Activated CD8-positive, alpha-beta memory T cell treated with anti-CD3 and anti-CD28 coated beads, Interleukin-2, amount 50 U/mL, for 4 hours (primary cell): ENCODE measurements around the gene CCNL2.
A peak's percentile ranks its signal among the peaks of the same experiment; 100 is the strongest.
"Not testable (repeated sequence)": the region's sequence is repeated elsewhere in the genome, so short reads cannot be mapped to it uniquely, and the experiment has no call there.

Experiments
- DNase-seq: peaks from one replicate; pipeline ENCODE4 v3.0.0-alpha.2; 2020

The CCNL2 gene

GRCh38 chr1:1371746-1372711 lies 27.1 kb downstream of the CCNL2 start:
- DNase-seq = peak; percentile 80

- peak; percentile 50 for DNase-seq
Observed at GRCh38 chr1:1371364-1371745, 27.8 kb downstream of the CCNL2 start.

- DNase-seq = no peak
Observed at GRCh38 chr1:1370771-1371300, 28.3 kb downstream of the CCNL2 start.

GRCh38 chr1:1370094-1370493 lies 29.0 kb downstream of the CCNL2 start:
- not testable (repeated sequence) for DNase-seq

GRCh38 chr1:1367315-1367714 lies 31.8 kb downstream of the CCNL2 start:
- no peak for DNase-seq

GRCh38 chr1:1366699-1367066 lies 32.5 kb downstream of the CCNL2 start:
- no peak for DNase-seq

- DNase-seq = no peak
Observed at GRCh38 chr1:1365875-1366698, 33.0 kb downstream of the CCNL2 start.

GRCh38 chr1:1364266-1364665 lies 34.9 kb downstream of the CCNL2 start:
- DNase-seq = no peak

- DNase-seq = no peak
Observed at GRCh38 chr1:1361982-1362423, 37.1 kb downstream of the CCNL2 start.

- DNase-seq = no peak
Observed at GRCh38 chr1:1361233-1361981, 37.7 kb downstream of the CCNL2 start.

GRCh38 chr1:1360506-1361169 lies 38.5 kb downstream of the CCNL2 start:
- DNase-seq = no peak

GRCh38 chr1:1359664-1360468 lies 39.3 kb downstream of the CCNL2 start:
- DNase-seq = no peak

- DNase-seq = peak; percentile 25
Observed at GRCh38 chr1:1359308-1359663, 39.8 kb downstream of the CCNL2 start.

- DNase-seq = peak; percentile 14
Observed at GRCh38 chr1:1358433-1359271, 40.5 kb downstream of the CCNL2 start, which contains the start of gene MXRA8. MXRA8 (minus strand) TSS chr1:1358555; CDS start chr1:1358504, 51 bp downstream.

GRCh38 chr1:1357871-1358432 lies 41.2 kb downstream of the CCNL2 start:
- no peak for DNase-seq

GRCh38 chr1:1356796-1357401 lies 42.2 kb downstream of the CCNL2 start:
- DNase-seq = no peak

GRCh38 chr1:1356166-1356795 lies 42.9 kb downstream of the CCNL2 start:
- DNase-seq = no peak

GRCh38 chr1:1355416-1355815 lies 43.7 kb downstream of the CCNL2 start:
- DNase-seq = no peak
